ENCODE measurements around the gene CREB5.

- no peak for TF ChIP-seq JUND (IDR thresholded peaks at IDR 0.05)
- no peak for TF ChIP-seq POLR2A (IDR thresholded peaks at IDR 0.05; ENCODE audit: borderline replicate concordance, extremely low read depth, insufficient read depth, insufficient read length)
- no peak for TF ChIP-seq ZBTB33 (IDR thresholded peaks at IDR 0.05; ENCODE audit: extremely low read depth, insufficient replicate concordance, low read length)
- TF ChIP-seq CTCF (IDR thresholded peaks at IDR 0.05 in 2 of 3, conservative IDR thresholded peaks at IDR 0.05 in 1 of 3; ENCODE audit: borderline replicate concordance in 1 of 3, insufficient read depth in 1 of 3, low read depth in 2 of 3, low read length in 2 of 3): no peak
- no peak for TF ChIP-seq EZH2phosphoT487 (IDR thresholded peaks at IDR 0.05; ENCODE audit: borderline replicate concordance)
- TF ChIP-seq CEBPB (IDR thresholded peaks at IDR 0.05; ENCODE audit: low read depth): no peak
- no peak for TF ChIP-seq POLR2AphosphoS5 (IDR thresholded peaks at IDR 0.05; ENCODE audit: low read depth, low read length)
- TF ChIP-seq ZFX (IDR thresholded peaks at IDR 0.05): no peak
Observed at GRCh38 chr7:28661826-28662595, 249.7 kb downstream of the CREB5 start.
